GM10248 (cell line): ENCODE measurements around the gene SNX25.

Source experiments
- CTCF ChIA-PET: fragments of 300-600 bp; sonication (Branson Sonifier 250); formaldehyde crosslinking; extraction: SDS; loops from one replicate; lab custom pipeline; 2021; ENCODE audit warnings: antibody characterized with exemption; lab: Yijun Ruan, JAX
- POLR2A ChIA-PET: fragments of 350-650 bp; sonication (Branson Sonifier 250); formaldehyde crosslinking; extraction: SDS; loops from one replicate; lab custom pipeline; 2020; ENCODE audit warnings: antibody characterized with exemption; lab: Yijun Ruan, JAX
- DNase-seq: peaks from one replicate; pipeline ENCODE4 v3.0.0; 2012; ENCODE audit errors: extremely low spot score
- CTCF ChIP-seq: IDR thresholded peaks from 2 replicates; pipeline ENCODE4 v1.5.1; 2012; ENCODE audit warnings: mild to moderate bottlenecking, low read depth; ENCODE audit errors: extremely low read depth, missing control alignments, control extremely low read depth

The SNX25 gene

GRCh38 chr4:185370268-185370949, 161.0 kb downstream of the SNX25 start:
- no peak for DNase-seq
- ChIA-PET POLR2A (interaction anchor here (0.5 kb wide), 1 partner anchor 102 kb away, joined by 3 read pairs; no protein-coding TSS in a partner anchor), CTCF (interaction anchor here (0.6 to 1.7 kb wide), 5 partner anchors 16 to 228 kb away, joined by 3 to 5 read pairs (median 3); no protein-coding TSS in a partner anchor)
- TF ChIP-seq CTCF, result no peak

GRCh38 chr4:185371702-185372101, 162.3 kb downstream of the SNX25 start:
- DNase-seq, result no peak
- POLR2A ChIA-PET, result no interaction called here
- no peak for TF ChIP-seq CTCF
- CTCF ChIA-PET, result interaction anchor here (2.5 kb wide), 1 partner anchor 9 kb away, joined by 5 read pairs; no protein-coding TSS in a partner anchor

GRCh38 chr4:185374027-185374426, 164.6 kb downstream of the SNX25 start:
- POLR2A ChIA-PET, result no interaction called here
- CTCF ChIA-PET, result interaction anchor here (1.0 to 2.5 kb wide), 5 partner anchors 9 to 114 kb away, joined by 3 to 5 read pairs (median 3); no protein-coding TSS in a partner anchor
- TF ChIP-seq CTCF, result no peak
- no peak for DNase-seq

- CTCF ChIA-PET, result interaction anchor here (1.0 to 1.4 kb wide), 4 partner anchors 10 to 115 kb away, joined by 3 to 4 read pairs (median 3); no protein-coding TSS in a partner anchor
- no peak for DNase-seq
- TF ChIP-seq CTCF, result no peak
- POLR2A ChIA-PET, result no interaction called here
These were observed 165.2 kb downstream of the SNX25 start for GRCh38 chr4:185374573-185374972.

- CTCF ChIA-PET, result interaction anchor here (1.1 to 1.6 kb wide), 3 partner anchors 10 to 220 kb away, joined by 3 to 4 read pairs (median 3); no protein-coding TSS in a partner anchor
- POLR2A ChIA-PET, result no interaction called here
- no peak for DNase-seq
- TF ChIP-seq CTCF, result no peak
These were observed 168.9 kb downstream of the SNX25 start for GRCh38 chr4:185378264-185378663.

GRCh38 chr4:185379326-185380295, 170.2 kb downstream of the SNX25 start:
- CTCF ChIA-PET, result interaction anchor here (0.7 to 1.6 kb wide), 7 partner anchors 13 to 658 kb away, joined by 3 to 4 read pairs (median 3); partner anchors contain the start of gene ANKRD37
- no peak for TF ChIP-seq CTCF
- DNase-seq, result no peak
- POLR2A ChIA-PET, result no interaction called here
